ENCODE measurements around the gene SUMO3. TPM values are rescaled to one million over a fixed set of nuclear protein-coding genes. Genes with fewer than 3 reads are reported as not detected.

SUMO3 gene
- total RNA-seq, 2 donors from 2014 or later = 62.1 to 73.4 TPM

GRCh38 chr21:44853601-44854390, 35.9 kb upstream of the SUMO3 start:
- peaks cover 18% of the 10 kb centered on the region for H3K4me1 Mint-ChIP-seq
- H3K36me3 Mint-ChIP-seq (ENCODE audit: low read depth) = peaks cover 6% of the 10 kb centered on the region
- H3K27ac Mint-ChIP-seq = peak overlapping the region; percentile 77
- ATAC-seq = no peak
- no peaks in the 10 kb centered on the region for H3K9me3 ChIP-seq (ENCODE audit: control insufficient read depth, low read length, poor library complexity, severe bottlenecking)
- no peak for DNase-seq
- no peaks in the 10 kb centered on the region for H3K27me3 Mint-ChIP-seq
- peak overlapping the region; percentile 25 for H3K4me3 Mint-ChIP-seq

GRCh38 chr21:44850905-44851657, 33.2 kb upstream of the SUMO3 start:
- peaks cover 5% of the 10 kb centered on the region for H3K36me3 Mint-ChIP-seq (ENCODE audit: low read depth)
- peak overlapping the region; percentile 14 for H3K27ac Mint-ChIP-seq
- ATAC-seq (no peak), DNase-seq (no peak)
- no peaks in the 10 kb centered on the region for H3K27me3 Mint-ChIP-seq
- no peaks in the 10 kb centered on the region for H3K9me3 ChIP-seq (ENCODE audit: control insufficient read depth, low read length, poor library complexity, severe bottlenecking)
- H3K4me3 Mint-ChIP-seq = no peak overlapping the region
- peaks cover 24% of the 10 kb centered on the region for H3K4me1 Mint-ChIP-seq

GRCh38 chr21:44850208-44850800, 32.4 kb upstream of the SUMO3 start:
- no peak for DNase-seq
- Mint-ChIP-seq H3K4me3 (no peak overlapping the region), H3K36me3 (ENCODE audit: low read depth) (peaks cover 4% of the 10 kb centered on the region), H3K27ac (no peak overlapping the region), H3K27me3 (no peaks in the 10 kb centered on the region), H3K4me1 (peaks cover 23% of the 10 kb centered on the region)
- no peak for ATAC-seq
- no peaks in the 10 kb centered on the region for H3K9me3 ChIP-seq (ENCODE audit: control insufficient read depth, low read length, poor library complexity, severe bottlenecking)

GRCh38 chr21:44849616-44850130, 31.8 kb upstream of the SUMO3 start:
- H3K4me3 Mint-ChIP-seq = no peak overlapping the region
- H3K27ac Mint-ChIP-seq = no peak overlapping the region
- H3K4me1 Mint-ChIP-seq = peaks cover 19% of the 10 kb centered on the region
- H3K9me3 ChIP-seq (ENCODE audit: control insufficient read depth, low read length, poor library complexity, severe bottlenecking) = no peaks in the 10 kb centered on the region
- ATAC-seq = no peak
- DNase-seq = no peak
- peaks cover 4% of the 10 kb centered on the region for H3K36me3 Mint-ChIP-seq (ENCODE audit: low read depth)
- no peaks in the 10 kb centered on the region for H3K27me3 Mint-ChIP-seq

GRCh38 chr21:44848821-44849521, 31.1 kb upstream of the SUMO3 start:
- Mint-ChIP-seq H3K27ac (no peak overlapping the region), H3K36me3 (ENCODE audit: low read depth) (peaks cover 4% of the 10 kb centered on the region), H3K4me1 (peaks cover 14% of the 10 kb centered on the region), H3K27me3 (no peaks in the 10 kb centered on the region), H3K4me3 (no peak overlapping the region)
- no peaks in the 10 kb centered on the region for H3K9me3 ChIP-seq (ENCODE audit: control insufficient read depth, low read length, poor library complexity, severe bottlenecking)
- DNase-seq (no peak), ATAC-seq (no peak)

GRCh38 chr21:44847261-44848056, 29.6 kb upstream of the SUMO3 start:
- H3K27ac Mint-ChIP-seq = peak overlapping the region; percentile 67

GRCh38 chr21:44846485-44847260, 28.8 kb upstream of the SUMO3 start:
- DNase-seq (no peak), ATAC-seq (peak; percentile 65)
- no peaks in the 10 kb centered on the region for H3K9me3 ChIP-seq (ENCODE audit: control insufficient read depth, low read length, poor library complexity, severe bottlenecking)
- peaks cover 2% of the 10 kb centered on the region for H3K36me3 Mint-ChIP-seq (ENCODE audit: low read depth)
- H3K4me1 Mint-ChIP-seq = peaks cover 8% of the 10 kb centered on the region
- H3K27ac Mint-ChIP-seq = peak overlapping the region; percentile 27
- H3K4me3 Mint-ChIP-seq = peak overlapping the region; percentile 70
- no peaks in the 10 kb centered on the region for H3K27me3 Mint-ChIP-seq

More at GRCh38 chr21:44847261-44848056, 29.6 kb upstream of the SUMO3 start:
- ATAC-seq = no peak
- no peak for DNase-seq
- H3K4me1 Mint-ChIP-seq = peaks cover 13% of the 10 kb centered on the region
- no peaks in the 10 kb centered on the region for H3K27me3 Mint-ChIP-seq
- H3K4me3 Mint-ChIP-seq = no peak overlapping the region
- H3K36me3 Mint-ChIP-seq (ENCODE audit: low read depth) = peaks cover 2% of the 10 kb centered on the region
- no peaks in the 10 kb centered on the region for H3K9me3 ChIP-seq (ENCODE audit: control insufficient read depth, low read length, poor library complexity, severe bottlenecking)

GRCh38 chr21:44846224-44846484, 28.3 kb upstream of the SUMO3 start:
- DNase-seq (no peak), ATAC-seq (no peak)
- H3K36me3 Mint-ChIP-seq (ENCODE audit: low read depth) = peaks cover 2% of the 10 kb centered on the region
- H3K4me3 Mint-ChIP-seq = peak overlapping the region; percentile 70
- H3K9me3 ChIP-seq (ENCODE audit: control insufficient read depth, low read length, poor library complexity, severe bottlenecking) = no peaks in the 10 kb centered on the region
- peaks cover 4% of the 10 kb centered on the region for H3K27me3 Mint-ChIP-seq
- peaks cover 8% of the 10 kb centered on the region for H3K4me1 Mint-ChIP-seq
- H3K27ac Mint-ChIP-seq = peak overlapping the region; percentile 27

GRCh38 chr21:44845418-44846223, 27.8 kb upstream of the SUMO3 start:
- H3K4me3 Mint-ChIP-seq = peak overlapping the region; percentile 70
- peak; percentile 24 to 39 (median 33) for DNase-seq
- no peaks in the 10 kb centered on the region for H3K36me3 Mint-ChIP-seq (ENCODE audit: low read depth)
- peaks cover 7% of the 10 kb centered on the region for H3K27me3 Mint-ChIP-seq
- ATAC-seq = peak; percentile 80
- H3K27ac Mint-ChIP-seq = peak overlapping the region; percentile 27
- H3K9me3 ChIP-seq (ENCODE audit: control insufficient read depth, low read length, poor library complexity, severe bottlenecking) = no peaks in the 10 kb centered on the region
- H3K4me1 Mint-ChIP-seq = peaks cover 8% of the 10 kb centered on the region

GRCh38 chr21:44844256-44844655, 26.4 kb upstream of the SUMO3 start:
- peaks cover 7% of the 10 kb centered on the region for H3K27me3 Mint-ChIP-seq
- DNase-seq (no peak), ATAC-seq (no peak)
- H3K36me3 Mint-ChIP-seq (ENCODE audit: low read depth) = no peaks in the 10 kb centered on the region
- no peak overlapping the region for H3K27ac Mint-ChIP-seq
- H3K4me1 Mint-ChIP-seq = peaks cover 11% of the 10 kb centered on the region
- H3K4me3 Mint-ChIP-seq = peak overlapping the region; percentile 15
- H3K9me3 ChIP-seq (ENCODE audit: control insufficient read depth, low read length, poor library complexity, severe bottlenecking) = no peaks in the 10 kb centered on the region

- no peaks in the 10 kb centered on the region for H3K9me3 ChIP-seq (ENCODE audit: control insufficient read depth, low read length, poor library complexity, severe bottlenecking)
- H3K4me1 Mint-ChIP-seq = peaks cover 11% of the 10 kb centered on the region
- peaks cover 7% of the 10 kb centered on the region for H3K27me3 Mint-ChIP-seq
- no peaks in the 10 kb centered on the region for H3K36me3 Mint-ChIP-seq (ENCODE audit: low read depth)
- ATAC-seq = no peak
- no peak for DNase-seq
- H3K27ac Mint-ChIP-seq = no peak overlapping the region
- no peak overlapping the region for H3K4me3 Mint-ChIP-seq
These were observed 25.0 kb upstream of the SUMO3 start for GRCh38 chr21:44842721-44843445.

All from T-helper 17 cell (primary cell).